Mucosa of rectum (tissue), 2 donors: ENCODE measurements around the gene CD28.
A peak's percentile ranks its signal among the peaks of the same experiment; 100 is the strongest.

Source experiments
- H3K27ac ChIP-seq, 2 donors: one replicate each; pipeline ENCODE4 v1.7.0; 2013; ENCODE audit warnings: inconsistent platforms in 2 of 2, low read depth in 2 of 2, low read length in 2 of 2
- H3K27me3 ChIP-seq, 2 donors: one replicate each; pipeline ENCODE4 v1.7.0; 2013; ENCODE audit warnings: low read length in 2 of 2; ENCODE audit not compliant: control insufficient read depth in 2 of 2, insufficient read depth in 2 of 2
- H3K36me3 ChIP-seq, 2 donors: one replicate each; pipeline ENCODE4 v1.7.0; 2013; ENCODE audit warnings: low read length in 2 of 2; ENCODE audit not compliant: control insufficient read depth in 2 of 2, insufficient read depth in 2 of 2
- H3K4me1 ChIP-seq, 2 donors: one replicate each; pipeline ENCODE4 v1.7.0; 2013; ENCODE audit warnings: low read length in 2 of 2, mild to moderate bottlenecking in 1 of 2; ENCODE audit not compliant: control insufficient read depth in 2 of 2, insufficient read depth in 2 of 2
- H3K4me3 ChIP-seq, 2 donors: one replicate each; pipeline ENCODE4 v1.7.0; 2013; ENCODE audit warnings: low read length in 2 of 2
- H3K9ac ChIP-seq, 2 donors: one replicate each; pipeline ENCODE4 v1.7.0; 2013; ENCODE audit warnings: low read length in 2 of 2, low read depth in 1 of 2, mild to moderate bottlenecking in 1 of 2
- H3K9me3 ChIP-seq, 2 donors: one replicate each; pipeline ENCODE4 v1.7.0; 2013; ENCODE audit warnings: low read length in 2 of 2; ENCODE audit not compliant: control insufficient read depth in 2 of 2
- donor health status: healthy.
- donor health status: Normal muscosa, but diverticular disease.

The CD28 gene

GRCh38 chr2:203671876-203672275 is 34.6 kb upstream of the CD28 start:
- Histone ChIP-seq H3K9me3 (no peaks in the 10 kb centered on the region), H3K36me3 (no peaks in the 10 kb centered on the region), H3K27ac (no peak overlapping the region), H3K27me3 (no peaks in the 10 kb centered on the region), H3K4me1 (no peaks in the 10 kb centered on the region), H3K9ac (no peak overlapping the region), H3K4me3 (no peak overlapping the region)

- H3K9me3 ChIP-seq, result no peaks in the 10 kb centered on the region
- H3K36me3 ChIP-seq, result no peaks in the 10 kb centered on the region
- H3K27me3 ChIP-seq, result no peaks in the 10 kb centered on the region
- no peaks in the 10 kb centered on the region for H3K4me1 ChIP-seq
- no peak overlapping the region for H3K9ac ChIP-seq
- H3K4me3 ChIP-seq, result no peak overlapping the region
- H3K27ac ChIP-seq, result no peak overlapping the region
These were observed 33.6 kb upstream of the CD28 start for GRCh38 chr2:203672856-203673255.

DNA sequence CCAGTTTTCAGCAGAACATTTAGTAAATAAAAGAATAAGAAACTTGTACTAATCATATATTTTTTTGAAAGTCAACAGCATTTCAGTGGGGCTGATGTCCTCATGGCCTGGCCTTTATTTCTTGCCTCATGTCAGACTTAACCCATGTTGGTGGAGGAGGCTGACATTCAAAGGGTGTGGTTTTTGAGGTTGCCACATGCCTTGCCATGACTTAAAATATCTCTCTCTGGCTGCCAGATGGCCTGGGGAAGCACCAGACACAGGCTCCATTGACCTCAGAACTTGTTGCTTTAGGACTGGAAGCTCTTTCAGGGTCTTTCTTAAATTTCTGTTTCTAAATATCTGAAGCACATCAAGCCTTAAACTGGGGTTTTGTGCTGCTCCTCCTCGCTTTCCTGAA is 32.5 kb upstream of the CD28 start:
- Histone ChIP-seq H3K9ac (no peak overlapping the region), H3K4me3 (no peak overlapping the region), H3K4me1 (no peaks in the 10 kb centered on the region), H3K36me3 (no peaks in the 10 kb centered on the region), H3K9me3 (no peaks in the 10 kb centered on the region), H3K27ac (no peak overlapping the region), H3K27me3 (no peaks in the 10 kb centered on the region)

DNA sequence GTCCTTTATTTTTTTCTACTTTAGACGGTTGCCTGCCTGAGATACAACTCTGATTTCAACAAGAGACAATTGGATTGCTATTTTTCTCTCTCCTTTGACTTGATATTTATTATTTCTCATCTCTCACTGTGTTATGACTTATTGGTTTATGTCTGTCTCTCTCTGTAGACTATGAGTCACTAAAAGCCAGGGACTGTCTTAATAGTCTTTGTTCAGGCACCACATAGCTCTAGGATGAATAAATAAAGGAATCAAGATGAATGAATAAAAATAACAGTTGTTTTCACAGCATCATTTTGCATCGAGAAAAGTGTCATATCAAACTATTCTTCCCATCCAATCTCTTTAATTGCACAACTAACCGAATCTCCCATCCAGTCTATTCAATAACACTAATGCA is 31.4 kb upstream of the CD28 start:
- H3K27ac ChIP-seq, result no peak overlapping the region
- H3K4me1 ChIP-seq, result no peaks in the 10 kb centered on the region
- H3K27me3 ChIP-seq, result no peaks in the 10 kb centered on the region
- no peak overlapping the region for H3K9ac ChIP-seq
- H3K36me3 ChIP-seq, result no peaks in the 10 kb centered on the region
- no peaks in the 10 kb centered on the region for H3K9me3 ChIP-seq
- H3K4me3 ChIP-seq, result no peak overlapping the region

DNA sequence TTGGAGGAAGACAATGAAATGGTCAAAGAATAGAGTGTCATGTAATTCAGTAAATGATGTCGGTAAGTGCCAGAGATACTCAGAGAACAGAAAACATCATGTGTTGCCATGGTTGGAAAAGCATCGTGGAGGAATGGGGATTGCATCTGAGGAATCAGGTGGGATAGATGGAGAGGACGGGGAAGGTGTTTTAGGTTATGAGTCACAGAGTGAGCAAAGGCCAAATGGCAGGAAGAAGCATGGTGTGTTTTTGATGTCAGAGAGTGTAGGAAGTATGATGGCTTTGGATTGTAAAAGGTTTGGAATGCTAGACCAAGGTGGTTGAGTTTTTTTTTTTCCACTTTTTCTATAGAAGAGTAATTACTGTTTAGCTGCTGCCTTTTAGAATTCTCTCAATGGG is 27.5 kb upstream of the CD28 start:
- H3K27me3 ChIP-seq, result no peaks in the 10 kb centered on the region
- H3K4me3 ChIP-seq, result no peak overlapping the region
- no peaks in the 10 kb centered on the region for H3K4me1 ChIP-seq
- H3K36me3 ChIP-seq, result no peaks in the 10 kb centered on the region
- no peaks in the 10 kb centered on the region for H3K9me3 ChIP-seq
- H3K27ac ChIP-seq, result no peak overlapping the region
- no peak overlapping the region for H3K9ac ChIP-seq

DNA sequence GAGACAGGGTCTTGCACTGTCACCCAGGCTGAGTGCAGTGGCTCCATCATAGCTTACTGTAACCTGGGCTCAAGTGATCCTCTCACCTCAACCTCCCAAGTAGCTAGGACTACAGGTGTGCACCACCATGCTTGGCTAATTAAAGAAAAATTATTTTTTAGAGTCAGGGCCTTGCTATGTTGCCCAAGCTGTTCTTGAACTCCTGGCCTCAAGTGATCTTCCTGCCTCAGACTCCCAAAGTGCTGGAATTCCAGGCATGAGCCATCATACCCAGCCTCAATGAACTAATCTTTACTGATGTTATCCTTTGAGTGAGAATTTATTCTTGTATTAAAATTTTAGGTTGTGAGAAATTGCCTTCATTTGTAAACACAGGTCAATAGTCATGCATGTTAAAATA is 27.0 kb upstream of the CD28 start:
- no peaks in the 10 kb centered on the region for H3K36me3 ChIP-seq
- no peak overlapping the region for H3K4me3 ChIP-seq
- no peaks in the 10 kb centered on the region for H3K27me3 ChIP-seq
- H3K9ac ChIP-seq, result no peak overlapping the region
- no peaks in the 10 kb centered on the region for H3K4me1 ChIP-seq
- H3K27ac ChIP-seq, result no peak overlapping the region
- H3K9me3 ChIP-seq, result no peaks in the 10 kb centered on the region

DNA sequence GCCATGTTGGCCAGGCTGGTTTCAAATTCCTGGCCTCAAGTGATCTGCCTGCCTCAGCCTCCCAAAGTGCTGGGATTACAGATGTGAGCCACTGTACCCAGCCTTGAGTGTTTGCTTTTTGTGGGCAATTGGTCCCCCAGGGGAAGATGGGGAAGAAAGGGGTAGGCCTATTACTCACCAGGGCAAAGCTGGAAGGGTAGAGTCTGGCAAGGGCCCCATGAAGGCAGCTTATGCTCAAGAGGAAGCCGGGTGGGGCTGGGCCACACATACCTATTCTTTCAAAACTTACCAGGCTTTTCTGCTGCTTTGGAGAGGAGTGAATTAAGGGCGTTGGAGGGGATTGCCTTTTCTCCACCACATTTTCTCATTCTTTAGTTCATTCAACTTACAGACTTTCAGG is 24.5 kb upstream of the CD28 start:
- no peaks in the 10 kb centered on the region for H3K27me3 ChIP-seq
- H3K9me3 ChIP-seq, result no peaks in the 10 kb centered on the region
- no peaks in the 10 kb centered on the region for H3K4me1 ChIP-seq
- no peak overlapping the region for H3K4me3 ChIP-seq
- no peaks in the 10 kb centered on the region for H3K36me3 ChIP-seq
- H3K27ac ChIP-seq, result peak overlapping the region in 1 of 2 donors; percentile 6
- H3K9ac ChIP-seq, result no peak overlapping the region

GRCh38 chr2:203682688-203683130 is 23.7 kb upstream of the CD28 start:
- H3K9ac ChIP-seq, result no peak overlapping the region
- H3K27me3 ChIP-seq, result no peaks in the 10 kb centered on the region
- H3K36me3 ChIP-seq, result no peaks in the 10 kb centered on the region
- no peak overlapping the region for H3K4me3 ChIP-seq
- no peaks in the 10 kb centered on the region for H3K9me3 ChIP-seq
- no peaks in the 10 kb centered on the region for H3K4me1 ChIP-seq
- peak overlapping the region in 1 of 2 donors; percentile 6 for H3K27ac ChIP-seq

DNA sequence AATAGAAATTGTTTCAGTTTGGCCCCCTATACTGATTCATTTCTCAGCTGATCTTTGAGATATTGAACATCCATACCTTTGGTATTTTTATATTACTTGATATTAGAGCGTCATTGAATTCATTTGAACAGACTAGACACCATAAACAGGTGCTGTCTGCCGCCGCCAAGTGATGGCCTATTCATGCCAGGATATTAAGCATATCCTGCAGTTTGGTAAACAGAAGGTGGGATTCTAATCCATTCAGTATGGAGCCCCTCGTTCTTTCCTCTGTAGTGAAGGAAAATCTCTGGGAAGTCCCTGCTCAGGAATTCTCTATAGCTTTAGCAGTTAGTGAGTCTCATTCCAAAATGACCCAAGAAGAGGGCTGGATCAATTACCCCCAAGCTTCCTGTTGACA is 23.0 kb upstream of the CD28 start:
- H3K4me1 ChIP-seq, result no peaks in the 10 kb centered on the region
- H3K9ac ChIP-seq, result no peak overlapping the region
- no peaks in the 10 kb centered on the region for H3K27me3 ChIP-seq
- H3K27ac ChIP-seq, result peak overlapping the region; percentile 3 to 5
- no peak overlapping the region for H3K4me3 ChIP-seq
- H3K36me3 ChIP-seq, result no peaks in the 10 kb centered on the region
- no peaks in the 10 kb centered on the region for H3K9me3 ChIP-seq

GRCh38 chr2:203683932-203684556 is 22.4 kb upstream of the CD28 start:
- H3K4me1 ChIP-seq, result no peaks in the 10 kb centered on the region
- H3K27me3 ChIP-seq, result no peaks in the 10 kb centered on the region

More at GRCh38 chr2:203683932-203684556, 22.4 kb upstream of the CD28 start:
- Histone ChIP-seq H3K4me3 (no peak overlapping the region), H3K9me3 (no peaks in the 10 kb centered on the region), H3K36me3 (no peaks in the 10 kb centered on the region), H3K9ac (no peak overlapping the region), H3K27ac (peak overlapping the region in 1 of 2 donors; percentile 3)
